HG03064 (cell line): ENCODE results near the gene SPTBN1.
"Not testable (repeated sequence)": the region's sequence is repeated elsewhere in the genome, so short reads cannot be mapped to it uniquely, and the experiment has no call there.

Experiments
- ATAC-seq: cut with Tn5 transposase; IDR thresholded peaks from one replicate; pipeline ENCODE4 v1.9.1; 2021; ENCODE audit warnings: low read depth; ENCODE audit not compliant: unreplicated experiment

SPTBN1 gene

GRCh38 chr2:54497763-54498680, 41.9 kb downstream of the SPTBN1 start:
- ATAC-seq = no peak

GRCh38 chr2:54499661-54500060, 43.5 kb downstream of the SPTBN1 start:
- ATAC-seq = no peak

DNA sequence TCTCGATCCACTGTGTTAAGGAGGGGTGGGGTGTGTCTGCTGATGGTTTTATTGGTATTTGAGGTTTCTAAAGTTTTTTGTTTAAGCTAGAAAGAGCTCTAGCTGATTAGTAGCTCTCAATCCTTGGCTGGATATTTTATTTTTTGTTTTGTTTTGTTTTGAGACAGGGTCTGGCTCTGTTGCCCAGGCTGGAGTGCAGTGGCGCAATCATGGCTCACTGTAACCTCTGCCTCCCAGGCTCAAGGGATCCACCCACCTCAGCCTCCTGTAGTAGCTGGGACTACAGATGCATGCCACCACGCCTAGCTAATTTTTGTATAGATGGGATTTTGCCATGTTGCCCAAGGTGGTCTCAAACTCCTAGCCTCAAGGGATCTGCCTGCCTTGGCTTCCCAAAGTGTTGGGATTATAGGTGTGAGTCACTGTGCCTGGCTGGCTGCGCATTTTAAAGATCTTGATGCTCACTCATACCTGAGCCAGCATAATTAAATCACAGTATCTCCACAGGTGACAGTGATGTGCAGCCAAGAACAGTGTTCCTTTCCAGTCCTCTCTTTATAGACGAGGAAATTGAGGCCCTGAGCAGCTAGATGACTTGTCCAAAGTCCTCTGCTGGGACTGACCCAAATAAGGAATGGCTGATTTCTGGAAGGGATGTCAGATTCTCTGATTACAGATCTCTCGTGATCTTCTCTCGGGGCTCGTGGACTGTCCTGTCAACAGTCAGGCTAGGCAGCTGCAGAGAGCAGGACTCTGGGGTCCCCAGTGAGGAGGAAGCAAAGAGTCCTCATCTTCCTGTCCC, 44.5 kb downstream of the SPTBN1 start:
- no peak for ATAC-seq

- ATAC-seq = no peak
These were observed 46.6 kb downstream of the SPTBN1 start for GRCh38 chr2:54502731-54503130.

- no peak for ATAC-seq
These were observed 47.1 kb downstream of the SPTBN1 start for GRCh38 chr2:54503192-54503591.

DNA sequence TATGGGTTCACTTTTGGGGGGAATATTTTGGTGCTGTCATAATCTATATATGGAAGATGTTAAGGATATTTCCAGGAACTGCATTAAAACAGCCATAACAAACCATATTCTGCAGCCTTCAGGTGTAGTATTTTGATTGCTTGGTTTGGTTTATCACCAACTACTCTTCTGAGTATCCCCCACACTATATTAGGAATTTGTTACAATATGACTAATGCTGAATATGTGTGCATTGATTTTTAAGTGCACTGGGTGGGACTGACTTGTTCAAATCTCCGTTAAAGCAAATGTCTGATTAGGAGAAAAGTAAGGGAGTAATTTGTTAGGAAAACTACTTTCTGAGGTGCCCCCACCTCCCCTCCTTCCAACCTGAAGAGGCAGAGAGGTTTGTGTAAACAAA, 47.7 kb downstream of the SPTBN1 start:
- no peak for ATAC-seq

GRCh38 chr2:54504866-54505265, 48.7 kb downstream of the SPTBN1 start:
- ATAC-seq = no peak

GRCh38 chr2:54508541-54508940, 52.4 kb downstream of the SPTBN1 start:
- ATAC-seq = no peak

GRCh38 chr2:54509043-54509442, 52.9 kb downstream of the SPTBN1 start:
- ATAC-seq = not testable (repeated sequence)

DNA sequence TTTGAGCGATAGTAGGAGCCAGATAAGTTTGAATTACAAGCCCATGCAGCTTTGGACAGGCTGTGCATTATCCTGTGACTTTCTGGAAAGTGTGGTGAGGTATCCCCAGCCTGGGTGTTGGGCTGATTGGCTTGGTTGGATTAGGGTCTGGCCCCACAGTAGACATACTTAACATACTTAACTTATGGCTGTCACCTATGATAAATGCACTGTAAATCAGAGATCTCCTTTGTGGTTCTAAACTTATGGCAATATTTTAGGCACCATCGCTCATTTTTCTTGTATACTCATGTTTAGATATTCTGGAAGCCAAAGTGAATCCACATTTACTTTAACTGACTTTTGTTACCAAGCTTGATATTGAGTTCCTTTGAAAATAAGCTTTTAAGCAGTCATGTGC, 54.8 kb downstream of the SPTBN1 start:
- ATAC-seq = no peak

- ATAC-seq = no peak
These were observed 56.1 kb downstream of the SPTBN1 start for GRCh38 chr2:54512183-54512582.

GRCh38 chr2:54512663-54513362, 56.7 kb downstream of the SPTBN1 start:
- ATAC-seq = no peak

DNA sequence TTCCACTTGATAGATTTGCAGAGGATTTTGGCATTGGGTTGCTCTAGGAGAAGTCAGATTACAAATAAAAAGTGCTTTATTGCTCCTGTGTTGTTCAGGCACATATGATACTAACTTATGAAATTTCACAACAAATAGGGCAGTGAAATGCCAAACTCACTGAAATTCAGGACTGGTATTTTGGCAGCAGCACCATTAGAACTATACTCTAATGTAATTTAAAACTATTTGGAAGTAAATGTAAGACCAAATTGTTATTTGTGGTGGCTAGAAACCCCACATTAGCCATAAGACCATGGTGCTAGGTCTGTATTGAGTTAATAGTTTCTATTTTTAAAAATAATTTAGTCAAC, 57.2 kb downstream of the SPTBN1 start:
- ATAC-seq = no peak

DNA sequence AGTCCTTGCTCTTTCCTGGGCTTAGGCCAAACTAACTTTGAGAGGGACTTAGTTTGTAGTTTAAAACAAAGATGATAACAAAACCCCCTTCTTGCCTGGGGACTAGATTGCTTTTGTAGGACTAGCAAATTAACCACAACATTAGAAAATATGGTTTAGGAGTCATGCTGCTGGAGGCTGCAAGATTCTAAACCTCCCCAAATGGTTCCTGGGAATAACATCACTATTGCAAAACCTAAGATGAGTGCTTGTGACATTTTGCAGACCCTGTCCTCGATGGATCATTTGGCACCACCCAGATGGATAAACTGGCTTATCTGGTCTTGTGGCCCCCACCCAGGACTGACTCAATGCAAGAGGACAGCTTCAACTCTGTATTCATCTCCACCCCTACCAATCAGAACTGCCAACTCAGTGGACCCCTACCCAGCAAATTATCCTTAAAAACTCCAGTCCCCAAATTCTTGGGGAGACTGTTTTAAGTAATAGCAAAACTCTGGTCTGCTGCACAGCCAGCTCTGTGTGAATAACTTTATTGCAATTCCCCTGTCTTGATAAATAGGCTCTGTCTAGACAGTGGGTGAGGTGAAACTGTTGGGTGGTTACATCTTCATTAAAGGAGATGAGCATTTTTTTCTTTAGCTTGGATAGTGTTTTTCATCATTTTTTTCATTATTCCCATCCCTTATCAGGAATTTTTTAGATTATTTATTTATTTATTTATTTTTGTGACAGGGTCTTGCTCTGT, 58.9 kb downstream of the SPTBN1 start:
- ATAC-seq = no peak

DNA sequence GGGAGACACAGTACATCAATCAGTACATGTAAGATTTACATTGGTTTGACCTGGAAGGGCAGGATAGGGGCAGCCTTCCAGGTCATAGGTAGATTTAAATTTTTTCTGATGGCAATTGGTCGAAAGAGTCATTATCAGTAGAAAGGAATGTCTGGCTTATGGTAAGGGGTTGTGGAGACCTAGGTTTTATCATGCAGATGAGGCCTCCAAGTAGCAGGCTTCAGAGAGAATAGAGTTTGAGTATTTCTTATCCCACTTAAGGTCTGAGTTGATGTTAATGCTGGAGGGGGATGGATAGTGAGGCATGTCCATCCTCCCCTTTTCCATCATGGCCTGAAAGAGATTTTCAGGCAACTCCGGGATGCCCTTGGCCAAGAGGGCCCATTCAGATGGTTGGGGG, 60.7 kb downstream of the SPTBN1 start:
- ATAC-seq = no peak

DNA sequence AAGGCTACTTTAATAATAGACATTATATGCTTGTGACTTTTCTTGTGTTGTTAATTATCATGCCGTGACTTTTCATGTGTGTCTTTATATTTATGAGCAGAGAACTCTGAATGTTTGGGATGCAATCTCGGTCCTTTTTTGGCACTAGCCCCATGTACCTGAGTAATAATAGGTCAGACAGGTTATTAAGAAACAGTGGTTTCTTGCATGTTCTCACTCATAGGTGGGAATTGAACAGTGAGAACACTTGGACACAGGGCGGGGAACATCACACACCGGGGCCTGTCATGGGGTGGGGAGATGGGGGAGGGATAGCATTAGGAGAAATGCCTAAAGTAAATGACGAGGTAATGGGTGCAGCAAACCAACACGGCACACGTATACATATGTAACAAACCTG, 61.9 kb downstream of the SPTBN1 start:
- not testable (repeated sequence) for ATAC-seq

DNA sequence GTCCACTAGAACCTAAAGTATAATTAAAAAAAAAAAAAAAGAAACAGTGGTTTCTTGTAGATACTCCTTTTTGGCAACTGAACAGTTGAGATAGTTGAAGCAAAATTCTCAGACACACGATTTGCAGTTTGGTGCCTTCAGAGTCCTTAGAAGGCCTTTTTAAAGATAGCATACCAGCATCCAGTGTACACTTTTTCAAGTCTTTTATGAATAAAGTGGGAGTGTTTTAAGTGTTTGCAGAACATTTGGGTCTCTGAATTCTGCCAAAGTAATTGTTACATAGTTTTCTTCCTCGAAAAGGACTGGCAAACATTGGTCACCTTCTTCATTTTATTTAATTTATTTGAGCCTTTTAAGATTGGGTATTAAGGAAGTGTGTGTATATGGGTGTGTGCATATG, 62.3 kb downstream of the SPTBN1 start:
- no peak for ATAC-seq

DNA sequence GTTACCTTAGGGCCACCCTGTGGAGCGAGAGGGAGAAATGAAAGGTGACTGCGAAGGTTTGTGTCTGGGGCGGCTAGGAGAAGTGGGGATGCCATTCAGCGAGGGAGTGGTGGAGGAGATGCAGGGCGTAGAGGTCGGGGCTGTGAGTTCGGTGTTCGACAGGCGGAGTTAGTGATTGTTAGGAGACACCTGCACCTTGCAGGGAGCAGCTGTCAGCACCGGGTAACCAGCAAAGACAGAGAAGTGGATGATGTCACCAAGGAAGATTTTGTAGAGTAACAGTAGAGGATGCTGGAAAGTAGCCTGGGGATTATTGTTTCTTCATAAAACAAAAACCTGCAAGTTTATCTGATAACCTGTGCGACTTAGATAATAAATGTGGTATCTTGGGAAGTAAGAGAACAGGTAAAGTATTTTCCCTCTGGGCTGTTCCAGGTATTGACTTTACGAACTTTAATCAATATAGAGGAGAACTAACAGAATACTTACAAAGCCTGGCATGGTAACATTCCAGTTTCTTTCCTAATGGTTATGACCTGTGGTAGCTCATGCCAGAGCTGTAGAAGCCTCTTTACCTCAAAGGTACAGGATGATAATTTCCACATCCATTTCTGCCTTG, 63.8 kb downstream of the SPTBN1 start:
- ATAC-seq = no peak

- ATAC-seq = no peak
These were observed 64.6 kb downstream of the SPTBN1 start for GRCh38 chr2:54520687-54521086.
